Muscle of back (tissue), 11 donors: Measurements from ENCODE around the gene MYO5B. TPM values are rescaled to one million over a fixed set of nuclear protein-coding genes. Genes with fewer than 3 reads are reported as not detected.

Source experiments
- DNase-seq, 3 donors: peaks; one replicate each; pipeline versions ENCODE4 v3.0.0 to v3.0.0-alpha.2; 2013
- polyA plus RNA-seq, 10 donors: library from polyadenylated mRNA; unstranded; fragments of 120-200 nt; gene quantifications; one replicate each; pipeline ENCODE4 v1.2.1, GENCODE V29; 2013; ENCODE audit not compliant: insufficient read length in 10 of 10

Gene MYO5B
- polyA plus RNA-seq, 10 donors = 1.1 to 4.1 (median 1.7) TPM

DNA sequence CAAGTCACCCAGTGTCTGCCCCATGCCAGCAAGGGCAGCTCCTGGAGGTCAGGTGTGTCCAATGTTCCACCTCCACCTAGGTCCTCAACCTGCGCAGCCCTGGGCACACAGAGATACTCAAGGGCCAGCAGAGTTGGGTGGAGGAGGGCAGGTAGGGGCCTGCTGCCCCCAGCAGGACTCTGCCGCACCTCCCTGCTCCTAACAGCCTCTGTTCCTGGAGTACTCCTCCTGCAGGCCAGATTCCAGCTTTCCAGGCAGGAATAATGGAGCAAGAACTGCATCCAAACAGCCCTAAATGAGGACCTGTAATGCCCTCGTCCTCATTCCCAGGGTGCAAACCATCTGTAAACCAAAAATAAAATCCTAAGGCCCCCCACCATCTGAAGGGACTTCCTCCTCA, 337.2 kb downstream of the MYO5B start:
- DNase-seq = no peak

DNA sequence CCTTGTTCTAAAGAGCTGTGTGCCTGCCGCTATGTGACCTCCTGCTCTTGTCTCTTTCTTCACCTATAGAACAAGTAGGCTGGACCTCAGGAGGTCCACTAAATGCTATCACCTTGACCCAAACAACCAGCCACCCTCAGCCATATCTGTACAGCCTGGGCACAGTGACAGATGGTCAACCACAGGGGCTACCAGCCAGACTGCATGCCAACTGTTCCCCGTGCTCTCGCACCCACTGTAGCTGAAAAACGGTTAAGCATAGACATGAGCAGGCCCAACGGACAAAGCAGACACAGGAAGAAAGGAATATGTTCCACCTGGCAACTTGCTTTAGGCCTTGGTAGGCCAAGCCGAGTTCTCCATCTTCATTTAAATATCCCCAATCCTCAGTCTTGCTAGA, 338.5 kb downstream of the MYO5B start:
- no peak for DNase-seq

DNA sequence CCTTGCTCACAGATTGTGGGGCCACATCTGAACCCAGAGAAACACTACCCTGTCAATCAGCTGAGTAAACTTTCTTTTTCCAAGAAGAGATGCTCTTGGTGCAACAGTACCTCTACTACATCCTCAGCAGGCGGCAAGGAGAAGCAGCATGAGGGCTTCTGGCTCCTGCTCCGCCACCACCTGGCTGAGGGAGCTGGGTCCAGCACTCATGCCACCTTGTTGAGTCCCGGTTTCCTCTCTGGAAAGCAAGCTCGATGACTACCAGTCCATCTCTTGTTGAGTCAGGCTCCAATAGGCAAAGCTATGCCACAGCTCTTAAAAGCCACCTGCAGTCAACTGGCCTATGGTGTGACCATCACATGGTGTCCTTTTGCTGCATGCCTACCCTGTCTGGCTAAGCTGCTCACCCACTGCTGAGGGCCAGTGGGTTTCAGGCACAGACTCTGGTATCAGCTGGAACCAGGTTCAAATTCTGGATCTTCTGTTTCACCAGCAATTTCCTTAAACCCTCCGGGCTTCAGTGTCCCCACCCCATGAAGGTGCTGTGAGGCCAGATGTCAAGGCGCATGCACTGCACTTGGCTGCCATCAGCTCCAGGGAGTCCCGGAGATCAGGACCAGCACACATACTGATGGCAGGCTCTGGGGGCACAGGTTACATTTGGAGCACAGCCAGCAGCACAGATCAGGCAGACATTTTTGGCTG, 339.1 kb downstream of the MYO5B start:
- DNase-seq = no peak

DNA sequence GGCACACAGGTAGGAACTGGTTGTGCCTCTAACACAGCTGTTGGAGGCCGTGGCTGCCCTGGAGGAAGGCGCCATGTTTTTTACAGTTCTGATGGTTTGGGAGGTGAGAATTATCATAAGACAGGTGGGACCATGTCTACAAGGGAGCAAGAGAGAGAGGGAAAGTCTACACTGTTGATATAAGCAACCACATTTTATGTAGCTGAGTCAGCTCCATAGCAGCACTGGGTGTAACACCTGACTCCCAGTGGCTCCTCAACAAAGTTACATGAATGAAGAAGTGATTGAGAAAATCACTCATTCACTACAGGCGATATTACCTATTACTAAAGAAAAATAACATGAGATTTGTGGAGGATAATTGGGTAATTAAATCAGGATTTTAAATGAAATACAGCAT, 340.3 kb downstream of the MYO5B start:
- no peak for DNase-seq

DNA sequence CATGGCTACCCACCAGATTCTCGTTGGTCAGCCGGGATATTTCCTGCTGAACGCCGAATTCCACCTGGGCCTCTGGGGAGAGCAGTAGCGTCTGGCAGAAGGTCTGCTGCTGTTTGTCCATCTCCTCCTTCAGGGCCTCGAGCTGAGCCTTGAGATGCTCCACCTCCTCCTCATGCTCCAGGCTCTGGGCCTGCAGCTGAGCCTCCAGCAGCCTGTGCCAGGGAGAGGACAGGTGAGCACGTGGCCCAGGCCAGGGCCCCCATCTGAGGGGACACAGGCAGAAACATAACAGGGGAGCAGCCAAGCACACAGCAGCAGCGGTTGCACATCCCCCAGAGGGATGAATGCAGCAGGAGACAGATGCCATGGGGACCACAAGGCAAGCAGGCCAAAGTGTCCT, 341.5 kb downstream of the MYO5B start:
- DNase-seq = no peak

DNA sequence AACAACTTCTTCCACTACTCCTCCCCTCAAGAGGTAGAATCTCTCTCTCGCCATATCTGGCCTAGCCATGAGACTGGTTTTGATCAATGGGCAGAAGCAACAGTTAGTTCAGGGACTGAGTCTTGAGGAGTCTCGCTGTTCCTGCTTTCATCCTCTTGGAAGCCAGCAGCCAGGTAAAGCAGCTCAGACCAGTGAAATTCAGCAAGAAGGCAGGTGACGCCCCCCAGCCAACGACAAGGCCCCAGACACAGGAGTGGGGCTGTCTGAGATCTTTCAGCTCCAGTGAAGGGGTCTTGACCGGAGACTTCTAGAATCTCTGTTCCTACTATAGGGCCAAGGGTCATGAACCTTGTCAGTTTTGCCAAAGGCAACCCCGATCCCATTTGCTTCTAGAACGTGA, 341.9 kb downstream of the MYO5B start:
- DNase-seq = no peak

DNA sequence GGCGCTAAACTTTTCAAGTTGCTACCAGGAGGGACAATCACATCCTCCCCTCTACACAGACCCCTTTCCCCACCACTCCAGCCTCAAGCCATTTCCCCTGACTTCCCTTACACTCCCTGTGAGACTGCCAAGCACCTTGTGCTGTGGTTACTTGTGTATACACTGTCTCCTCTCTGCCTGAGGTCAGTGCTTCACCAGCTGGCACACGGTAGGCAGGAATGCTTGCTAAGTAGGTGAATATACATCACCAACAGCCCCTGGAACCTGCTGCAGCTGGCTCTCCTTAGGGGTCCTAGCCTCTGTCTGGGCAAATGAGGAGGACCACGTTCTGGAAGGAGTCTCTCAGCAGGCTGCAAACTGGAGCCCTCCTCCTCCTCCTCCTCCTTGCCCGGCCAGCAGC, 343.3 kb downstream of the MYO5B start:
- DNase-seq = no peak

- DNase-seq = no peak
These were observed 344.3 kb downstream of the MYO5B start for GRCh38 chr18:49850636-49851035.

GRCh38 chr18:49849331-49850217, 345.4 kb downstream of the MYO5B start:
- DNase-seq = peak in 2 of 3 donors; percentile 22 to 40

GRCh38 chr18:49848115-49848514, 346.8 kb downstream of the MYO5B start:
- DNase-seq = no peak

DNA sequence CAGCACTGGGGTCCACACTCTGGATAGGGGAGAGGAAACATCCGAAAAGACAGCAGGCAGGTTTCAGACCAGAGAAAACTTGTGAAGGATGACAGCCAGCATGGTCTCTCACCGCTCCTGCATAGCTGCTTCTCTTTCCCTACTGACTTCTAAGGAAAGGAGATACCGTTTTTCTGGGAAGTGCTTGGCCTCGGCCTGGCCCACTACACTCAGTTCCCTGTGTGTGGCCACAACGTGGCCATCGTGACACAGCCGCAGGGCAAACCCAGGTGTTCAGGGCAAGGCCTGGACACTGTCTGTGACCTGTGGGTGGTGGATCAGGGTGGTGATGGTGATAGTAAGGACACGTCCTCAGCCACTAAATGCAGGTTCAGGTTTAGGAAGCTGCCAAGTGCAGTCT, 347.4 kb downstream of the MYO5B start:
- DNase-seq = no peak

DNA sequence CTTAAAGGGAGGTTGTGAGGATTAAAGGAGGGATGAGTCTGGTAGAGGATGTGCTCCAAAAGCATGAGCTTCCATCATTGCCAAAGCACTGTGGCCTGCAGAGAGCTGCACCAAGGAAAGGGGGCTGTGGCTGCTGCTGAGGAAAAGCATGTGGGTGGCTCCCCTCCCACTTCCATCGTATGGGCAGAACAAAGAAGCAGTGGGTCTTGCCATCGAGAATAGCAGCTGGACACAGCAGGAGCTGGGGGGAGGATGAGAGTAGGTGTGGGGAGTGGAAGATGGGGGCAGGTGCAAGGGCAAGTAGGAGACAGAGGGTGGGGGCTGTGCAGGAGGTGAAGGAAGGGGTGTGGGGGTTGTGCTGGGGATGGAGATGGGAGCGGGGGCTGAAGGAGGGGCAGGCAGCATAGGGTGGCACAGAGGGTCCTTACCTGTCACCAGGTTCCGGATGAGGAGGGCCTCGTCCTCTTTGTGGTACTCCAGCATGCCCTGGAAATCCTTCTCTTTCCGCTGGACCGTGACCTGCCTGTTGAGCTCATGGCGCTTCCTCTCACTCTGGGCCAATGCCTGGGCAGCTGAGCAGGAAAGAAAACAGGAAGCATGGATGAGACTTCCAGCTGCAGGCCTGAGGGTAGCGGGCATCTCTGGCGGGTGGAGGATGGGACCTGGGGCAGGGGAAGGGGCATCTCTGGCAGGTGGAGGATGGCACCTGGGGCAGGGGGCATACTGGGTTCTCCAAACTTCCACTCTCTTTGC, 348.1 kb downstream of the MYO5B start:
- no peak for DNase-seq

DNA sequence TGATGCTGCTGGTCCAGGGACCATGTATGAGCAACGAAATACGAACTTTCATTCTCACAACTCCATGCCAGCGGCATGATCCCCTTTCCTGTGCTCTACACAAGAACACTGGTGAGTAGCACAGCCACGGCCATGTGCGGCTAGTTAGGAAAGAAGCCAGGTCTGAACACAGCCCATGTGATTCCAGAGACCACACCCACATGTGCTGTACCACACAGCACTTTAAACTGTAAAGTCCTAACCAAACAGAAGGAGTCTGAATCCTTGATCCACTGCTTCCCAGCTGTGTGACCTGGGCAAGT, 348.6 kb downstream of the MYO5B start:
- peak in 2 of 3 donors; percentile 14 to 23 for DNase-seq

DNA sequence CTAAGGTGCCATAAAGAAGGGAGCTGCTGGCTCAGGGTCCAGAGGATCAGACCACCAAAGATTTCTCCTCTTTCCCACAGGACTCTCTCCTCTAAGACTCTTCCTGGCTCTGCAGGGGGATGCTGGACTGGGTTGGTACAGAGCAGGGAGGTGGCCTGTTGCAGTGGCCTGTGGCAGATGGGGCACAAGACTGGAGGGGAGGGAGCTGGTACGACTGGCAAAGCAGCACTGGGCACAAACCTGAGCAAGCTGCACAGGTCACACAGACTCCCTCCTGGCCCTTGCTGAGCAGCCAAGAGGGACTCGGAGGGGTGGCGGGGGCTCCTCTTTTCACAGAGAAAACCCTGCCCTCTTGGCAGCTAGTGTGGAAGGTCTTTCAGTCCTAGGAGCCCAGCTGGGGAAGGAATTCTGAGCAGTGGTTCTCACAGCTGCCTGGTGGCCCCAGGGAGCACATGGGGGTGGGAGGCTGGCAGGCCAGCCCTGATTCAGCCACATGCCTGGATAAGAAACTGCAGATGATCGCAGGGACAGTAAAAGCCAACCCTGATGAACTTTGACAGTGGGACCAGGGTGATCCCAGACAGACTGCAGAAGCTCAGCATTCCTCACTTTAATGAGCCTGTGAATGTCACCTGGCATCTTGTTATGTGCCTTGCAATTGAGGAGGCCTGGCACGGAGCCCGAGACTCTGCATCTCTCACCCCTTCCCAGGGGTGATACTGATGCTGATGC, 349.2 kb downstream of the MYO5B start:
- DNase-seq = peak; percentile 21 to 70 (median 28)

GRCh38 chr18:49844903-49845302, 350.0 kb downstream of the MYO5B start:
- no peak for DNase-seq

DNA sequence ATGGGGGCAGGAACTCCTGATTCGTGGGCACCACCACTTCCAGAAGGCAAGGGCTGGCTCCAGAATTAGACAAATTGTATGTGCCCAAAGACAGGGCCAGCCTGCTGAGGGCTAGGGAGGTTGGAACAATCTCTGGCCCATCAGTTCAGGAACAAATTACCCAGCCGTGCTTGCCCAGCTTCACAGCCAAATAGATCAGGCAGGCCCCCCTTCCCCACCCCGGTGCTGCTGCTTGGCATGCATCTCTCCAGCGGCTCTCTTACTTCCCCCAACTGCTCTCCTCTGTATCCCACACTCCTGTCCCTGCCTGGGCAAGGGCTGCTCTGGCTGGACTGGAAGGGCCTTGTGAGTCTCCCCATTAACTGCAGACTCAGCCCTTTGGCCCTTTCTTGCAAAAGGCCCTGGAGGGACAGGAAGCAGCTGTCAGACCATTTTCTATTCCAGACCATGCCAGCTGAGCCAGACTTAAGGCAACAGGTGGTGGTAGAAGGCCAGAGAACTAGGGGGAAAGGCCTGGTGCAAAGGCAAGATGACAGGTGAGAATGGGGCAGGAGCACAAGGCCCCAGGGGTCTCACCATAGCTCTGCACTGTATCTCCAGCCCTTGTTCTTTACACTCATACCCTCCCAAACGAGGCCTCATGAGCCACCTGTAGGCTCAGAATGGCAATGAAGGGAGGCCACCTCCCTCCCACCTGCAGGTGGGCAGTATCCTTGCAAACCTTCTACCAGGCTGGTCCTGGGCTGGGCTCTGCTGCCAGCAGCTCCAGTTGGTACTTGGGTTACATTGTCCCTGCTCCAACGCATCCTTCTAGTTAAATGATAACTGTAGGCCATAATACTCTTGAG, 350.9 kb downstream of the MYO5B start:
- peak; percentile 27 to 57 (median 35) for DNase-seq

- no peak for DNase-seq
These were observed 351.8 kb downstream of the MYO5B start for GRCh38 chr18:49843131-49843530.

- no peak for DNase-seq
These were observed 352.3 kb downstream of the MYO5B start for GRCh38 chr18:49842656-49843055.

- no peak for DNase-seq
These were observed 353.4 kb downstream of the MYO5B start for GRCh38 chr18:49841236-49842217.

- no peak for DNase-seq
These were observed 355.9 kb downstream of the MYO5B start for GRCh38 chr18:49839012-49839411.
